Right ventricle myocardium superior (tissue), 1 donor: ENCODE measurements around the gene HAUS7. TPM values are rescaled to one million over a fixed set of nuclear protein-coding genes. Genes with fewer than 3 reads are reported as not detected.
A peak's percentile ranks its signal among the peaks of the same experiment; 100 is the strongest.

Source experiments
- ATAC-seq: fragments of 200-7000 bp; cut with Tn5 transposase; one replicate; pipeline ENCODE4 v1.9.1; 2020; ENCODE audit warnings: mild to moderate bottlenecking; ENCODE audit not compliant: poor library complexity
- DNase-seq: peaks from one replicate; pipeline ENCODE4 v3.0.0-alpha.2; 2020
- intact Hi-C: fragments of 100-400 bp; cut with DNase I; formaldehyde crosslinking; loops from one replicate; pipeline ENCODE4 v1.11.2; 2022
- total RNA-seq: library from RNA; stranded (reverse); fragmentation: NEBNext Ultra II Directional; extraction: Animal tissue kit (Norgen Biotek cat#: 25700); gene quantifications from one replicate; pipeline ENCODE4 v1.2.1, GENCODE V29; 2021
- donor health status: DM: no; HTN: yes; CAD: no; lungs with severe emphysema.

The HAUS7 gene
- total RNA-seq, 1 donor from 2014 or later, result 18.6 TPM

DNA sequence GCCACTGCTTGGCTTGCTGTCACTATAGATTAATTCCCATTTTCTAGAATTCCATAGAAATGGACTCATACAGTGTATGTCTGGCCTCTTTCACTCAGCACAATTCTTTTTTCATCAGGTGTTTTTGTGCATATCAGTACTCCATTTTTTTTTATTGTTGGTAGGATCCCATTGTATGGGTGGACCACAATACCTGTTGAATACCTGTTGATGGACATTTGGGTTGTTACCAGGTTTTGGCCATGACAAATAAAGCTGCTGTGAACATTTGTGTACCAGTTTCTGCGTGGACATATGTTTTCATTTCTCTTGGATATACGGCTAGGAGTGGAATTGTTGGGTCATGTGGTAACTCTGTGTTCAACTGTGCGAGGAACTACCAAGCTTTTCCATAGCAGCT, 44.2 kb downstream of the HAUS7 start:
- intact Hi-C loops, result no loop called here
- DNase-seq (no peak), ATAC-seq (no peak)

DNA sequence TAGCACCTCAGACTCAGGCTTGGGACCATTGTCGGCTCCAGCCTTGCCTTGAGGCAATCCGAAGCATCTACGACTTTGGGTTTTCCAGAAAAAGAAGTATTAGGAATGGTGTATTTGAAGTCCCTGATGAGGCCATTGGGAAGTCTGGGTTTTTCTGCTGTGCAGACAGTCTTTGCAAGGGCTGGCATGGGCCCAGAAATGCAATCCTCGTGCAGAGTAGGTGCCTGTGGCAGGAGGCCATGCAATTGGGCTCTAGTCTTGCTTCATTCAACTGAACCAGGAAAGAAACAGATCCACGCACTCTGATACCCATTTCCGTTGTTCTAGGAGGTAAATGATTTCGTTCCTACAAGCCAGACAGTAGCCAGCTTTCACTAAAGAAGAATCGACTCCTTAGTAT, 46.7 kb downstream of the HAUS7 start:
- ATAC-seq (peak; percentile 71), DNase-seq (peak; percentile 66)
- intact Hi-C loops, result no loop called here

DNA sequence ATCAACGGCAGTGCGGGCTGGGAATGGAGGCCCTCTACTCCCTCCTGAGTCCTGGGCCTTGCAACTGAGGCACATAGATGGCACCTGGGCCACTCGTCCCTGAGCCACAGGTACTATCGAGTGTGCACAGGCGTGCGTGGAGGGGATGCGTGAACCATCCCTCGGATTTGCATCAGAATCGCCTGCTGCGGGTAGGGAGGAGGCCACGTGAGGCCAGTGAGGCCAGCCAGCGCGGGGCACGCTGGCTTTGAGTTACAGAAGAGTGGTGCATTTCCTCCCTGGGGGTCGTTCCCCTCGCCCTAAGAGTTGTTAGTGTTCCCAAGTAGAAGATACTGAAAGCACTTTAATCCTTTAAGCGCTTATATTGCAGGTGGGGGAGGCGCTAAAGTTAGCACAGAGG, 48.5 kb downstream of the HAUS7 start:
- no peak for DNase-seq
- intact Hi-C loops, result no loop called here
- ATAC-seq, result no peak

DNA sequence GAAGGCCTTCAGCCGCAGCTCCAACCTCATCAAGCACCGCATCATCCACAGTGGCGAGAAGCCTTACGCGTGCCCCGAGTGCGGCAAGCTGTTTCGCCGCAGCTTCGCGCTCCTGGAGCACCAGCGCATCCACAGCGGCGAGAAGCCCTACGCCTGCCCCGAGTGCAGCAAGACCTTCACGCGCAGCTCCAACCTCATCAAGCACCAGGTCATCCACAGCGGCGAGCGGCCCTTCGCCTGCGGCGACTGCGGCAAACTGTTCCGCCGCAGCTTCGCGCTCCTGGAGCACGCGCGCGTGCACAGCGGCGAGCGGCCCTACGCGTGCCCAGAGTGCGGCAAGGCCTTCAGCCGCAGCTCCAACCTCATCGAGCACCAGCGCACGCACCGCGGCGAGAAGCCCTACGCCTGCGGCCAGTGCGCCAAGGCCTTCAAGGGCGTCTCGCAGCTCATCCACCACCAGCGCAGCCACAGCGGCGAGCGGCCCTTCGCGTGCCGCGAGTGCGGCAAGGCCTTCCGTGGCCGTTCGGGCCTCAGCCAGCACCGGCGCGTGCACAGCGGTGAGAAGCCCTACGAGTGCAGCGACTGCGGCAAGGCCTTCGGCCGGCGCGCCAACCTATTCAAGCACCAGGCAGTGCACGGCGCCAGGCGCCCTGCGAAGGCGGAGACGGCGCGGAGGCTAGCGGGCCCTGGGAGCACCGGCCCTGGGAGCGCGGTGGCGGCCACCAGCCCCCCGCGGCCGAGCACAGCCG, 49.4 kb downstream of the HAUS7 start:
- no peak for ATAC-seq
- DNase-seq, result no peak
- intact Hi-C loops, result no loop called here

DNA sequence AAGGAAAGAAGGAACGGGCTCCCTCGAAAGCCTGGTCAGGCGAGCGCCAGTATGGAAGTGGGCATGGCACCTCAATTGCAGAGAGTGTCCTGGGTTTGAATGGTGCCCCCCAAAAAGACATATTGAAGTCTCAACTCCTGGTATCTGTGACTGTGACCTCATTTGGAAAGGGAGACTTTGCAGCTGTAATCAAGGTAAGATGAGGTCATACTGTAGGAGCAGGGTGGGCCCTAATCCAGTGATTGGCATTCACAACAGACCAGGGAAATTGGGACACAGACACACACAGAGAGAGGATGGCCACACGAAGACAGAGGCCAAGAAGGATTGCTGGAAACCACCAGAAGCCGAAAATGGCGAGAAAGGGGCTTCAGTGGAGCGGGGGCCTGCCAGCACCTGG, 52.7 kb downstream of the HAUS7 start:
- DNase-seq (no peak), ATAC-seq (no peak)
- intact Hi-C loops, result no loop called here

DNA sequence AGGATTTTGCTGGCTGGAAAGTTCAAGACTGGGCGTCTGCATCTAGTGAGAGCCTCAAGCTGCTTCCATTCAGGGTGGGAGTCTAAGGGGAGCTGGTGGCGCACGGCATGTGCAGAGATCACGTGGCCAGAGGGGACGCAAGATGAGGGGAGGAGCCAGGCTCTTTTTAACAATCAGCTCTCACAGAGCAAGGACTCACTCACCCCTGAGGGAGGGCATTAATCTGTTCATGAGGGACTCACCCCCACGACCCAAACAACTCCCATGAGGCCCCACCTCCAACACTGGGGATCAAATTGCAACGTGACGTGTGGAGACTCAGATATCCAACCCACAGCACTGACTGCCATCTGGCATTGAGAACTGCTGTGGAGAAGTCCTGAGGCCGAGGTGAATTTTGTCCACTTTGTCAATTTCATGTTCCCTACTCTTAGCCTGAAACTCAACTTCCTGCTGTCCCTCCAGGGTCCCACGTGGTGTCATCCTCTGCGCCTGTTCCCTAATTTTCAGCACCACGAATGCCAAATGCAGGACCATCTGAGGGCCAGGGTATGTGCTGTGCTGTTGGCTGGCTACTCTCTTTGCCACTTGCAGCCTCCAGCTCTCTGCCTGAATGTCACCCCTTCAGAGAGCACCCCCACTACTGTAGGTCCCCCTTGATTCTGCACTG, 53.5 kb downstream of the HAUS7 start:
- no peak for DNase-seq
- intact Hi-C loops, result no loop called here
- ATAC-seq, result peak; percentile 13

DNA sequence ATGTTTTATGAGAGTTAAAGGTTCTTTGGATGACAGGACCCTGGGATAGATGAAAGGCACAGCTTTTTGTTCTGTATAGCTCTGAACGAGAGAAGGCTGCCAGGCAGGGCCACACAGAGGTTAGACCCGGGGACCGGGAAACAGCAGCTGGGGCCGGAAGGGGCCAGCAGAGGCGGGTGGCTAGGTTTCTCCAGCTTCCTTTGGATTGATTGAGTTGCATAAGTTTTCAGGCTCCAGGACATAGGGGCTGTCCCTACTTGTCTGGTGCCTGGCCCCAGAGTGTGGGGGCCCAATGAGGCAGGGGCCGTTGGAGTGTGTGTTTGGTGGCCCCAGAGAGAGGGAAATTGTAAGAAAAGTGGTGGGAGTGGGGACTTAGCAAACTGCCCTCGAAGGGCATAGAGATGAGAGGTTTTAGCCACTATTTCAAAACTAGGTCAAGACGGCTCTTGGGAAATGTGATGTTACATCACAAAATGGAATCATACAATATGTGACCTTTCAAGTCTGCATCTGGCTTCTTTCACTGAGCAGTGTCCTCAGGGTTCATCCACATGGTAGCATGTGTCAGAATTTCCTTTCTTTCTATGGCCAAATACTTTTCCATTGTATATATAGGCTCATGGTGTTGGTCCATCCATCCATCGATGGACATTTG, 55.4 kb downstream of the HAUS7 start:
- ATAC-seq, result peak; percentile 62
- no peak for DNase-seq
- intact Hi-C loops, result no loop called here

DNA sequence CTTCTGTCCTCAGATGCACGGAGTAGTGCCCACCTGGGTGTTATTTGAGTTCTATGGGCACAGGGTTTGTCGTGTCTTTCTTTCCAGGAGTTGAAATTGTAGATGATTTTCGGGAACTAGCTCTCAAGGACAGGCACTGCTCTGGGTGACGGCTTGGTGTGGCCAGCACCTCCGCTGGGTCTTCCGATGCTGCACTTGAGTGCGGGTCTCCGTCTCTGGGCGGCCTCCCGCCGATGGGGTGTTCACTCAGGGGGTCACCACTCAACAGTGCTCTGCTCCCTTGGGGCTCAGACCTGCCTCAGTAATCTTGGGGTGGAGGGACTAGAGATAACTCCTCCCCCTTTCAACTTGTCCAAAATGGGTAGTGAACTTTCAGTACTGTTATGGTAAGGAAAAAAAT, 56.6 kb downstream of the HAUS7 start:
- ATAC-seq, result no peak
- DNase-seq, result no peak
- intact Hi-C loops, result no loop called here

DNA sequence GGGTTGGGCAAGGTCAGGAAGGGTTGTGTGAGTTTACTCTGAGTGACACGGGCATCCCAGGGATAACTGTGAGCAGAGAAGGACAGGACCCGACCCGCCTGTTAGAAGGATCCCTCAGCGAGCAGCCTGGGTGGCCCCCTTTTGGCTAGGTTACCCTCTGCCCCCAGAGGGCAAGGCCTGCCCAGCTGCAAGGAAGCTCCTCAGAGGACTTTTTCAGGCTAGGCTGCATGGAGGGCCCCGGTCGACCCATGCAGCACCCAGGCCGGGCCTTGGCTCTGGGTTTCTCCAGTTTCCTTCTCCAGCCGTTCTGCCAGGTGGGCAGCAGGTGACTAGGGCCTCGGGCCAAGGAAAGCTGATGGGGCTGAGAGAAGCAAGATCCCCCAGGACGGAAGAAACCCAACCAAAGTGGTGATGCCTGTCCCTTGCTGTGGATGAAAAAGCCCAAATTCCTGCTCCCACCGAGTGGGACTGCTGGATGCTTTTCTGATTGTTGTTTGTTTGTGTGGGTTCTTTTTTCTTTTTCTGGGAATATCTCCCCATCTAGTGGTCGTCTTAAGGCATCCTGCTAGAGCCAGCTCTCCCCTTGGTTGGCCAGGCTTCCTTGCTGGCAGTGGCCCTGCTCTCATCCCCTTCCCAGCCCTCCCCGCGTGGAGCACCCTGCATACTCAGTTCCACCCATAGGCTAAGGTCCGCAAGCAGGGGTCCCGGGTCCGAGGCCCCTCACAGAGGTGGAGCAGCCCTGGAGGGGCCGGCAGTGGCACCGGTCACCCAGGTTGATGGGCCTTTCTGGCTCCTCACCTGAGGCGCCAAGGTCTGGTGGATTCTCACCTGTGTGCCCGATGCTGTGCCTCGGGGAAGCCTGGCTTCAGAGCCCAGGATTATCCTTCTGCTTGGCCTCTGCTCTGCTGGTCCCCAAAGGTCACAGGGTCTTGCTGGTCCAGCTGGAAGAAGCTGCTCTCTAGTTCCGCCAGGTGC, 57.3 kb downstream of the HAUS7 start:
- DNase-seq (no peak), ATAC-seq (no peak)
- intact Hi-C loops, result no loop called here

DNA sequence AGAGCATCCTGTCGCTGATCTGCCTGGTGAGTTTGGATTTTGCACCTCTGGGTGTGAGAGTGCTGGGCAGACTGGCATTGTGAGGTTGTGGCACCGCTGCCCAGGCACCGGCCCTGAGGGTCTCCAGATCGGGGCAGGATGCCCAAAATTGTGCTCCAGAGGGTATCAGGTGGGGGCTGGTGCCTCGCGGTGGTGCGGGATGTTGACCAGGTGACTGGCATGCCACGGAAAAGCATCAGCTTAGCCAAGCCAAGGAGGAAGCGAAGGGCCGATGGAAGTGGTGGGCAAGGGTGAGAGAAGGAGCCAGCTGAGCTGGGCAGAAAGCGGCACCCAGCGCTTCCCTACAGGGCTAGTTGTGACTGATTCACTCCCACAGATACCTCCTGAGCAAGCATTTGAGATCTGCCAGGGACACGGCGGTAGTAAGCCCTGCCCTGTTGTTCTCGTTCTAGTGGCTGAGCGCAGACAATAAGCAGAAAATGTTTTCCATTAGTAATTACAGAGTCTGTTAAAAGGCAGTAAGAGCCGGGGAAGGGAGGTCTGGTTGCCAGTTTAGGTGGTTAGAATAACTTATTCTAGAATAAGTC, 58.3 kb downstream of the HAUS7 start:
- DNase-seq (no peak), ATAC-seq (no peak)
- intact Hi-C loops, result no loop called here

DNA sequence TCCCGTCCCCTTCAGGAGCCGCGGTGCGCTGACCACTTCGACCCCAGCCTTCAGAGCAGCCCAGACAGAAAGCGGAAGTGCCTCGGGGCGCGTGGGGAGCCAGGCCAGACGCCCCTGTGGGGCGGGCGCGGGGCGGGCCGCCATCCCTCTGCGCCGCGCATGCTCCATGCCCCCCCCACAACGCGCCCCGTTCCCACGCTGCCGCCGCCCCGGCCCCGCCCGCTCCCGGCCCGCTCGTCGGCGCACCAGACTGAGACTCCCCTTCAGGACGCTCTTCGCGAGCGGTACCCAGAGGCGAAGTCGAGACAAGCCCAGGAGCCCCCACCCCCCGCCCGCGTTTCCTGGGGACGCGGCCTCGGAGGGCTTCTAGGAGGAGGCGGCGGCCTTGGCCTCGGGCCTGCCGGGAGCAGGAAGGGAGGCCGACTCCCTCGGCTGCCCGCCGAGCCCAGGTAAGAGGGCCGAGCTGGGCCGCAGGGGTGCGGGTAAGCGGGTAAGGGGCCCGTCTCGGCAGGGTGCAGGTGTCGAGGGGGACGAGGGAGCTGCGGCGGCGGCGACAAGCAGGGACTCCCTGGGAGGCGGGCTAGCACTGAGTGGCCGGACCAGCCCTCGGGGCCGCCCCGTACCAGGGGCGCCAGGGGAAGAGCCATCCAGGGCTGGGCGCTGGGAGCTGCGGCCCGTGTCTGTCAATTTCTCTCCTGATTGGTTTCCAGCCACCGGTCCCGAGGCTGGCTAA, 59.0 kb downstream of the HAUS7 start, which contains the start of gene ZFP92:
Gene ZFP92 (plus strand): TSS at position 218 of the 733 bp plus-strand sequence. CDS start 6,851 bp downstream, outside the sequence.
- ATAC-seq (peak; percentile 82), DNase-seq (peak; percentile 54)
- intact Hi-C loops, result no loop called here

DNA sequence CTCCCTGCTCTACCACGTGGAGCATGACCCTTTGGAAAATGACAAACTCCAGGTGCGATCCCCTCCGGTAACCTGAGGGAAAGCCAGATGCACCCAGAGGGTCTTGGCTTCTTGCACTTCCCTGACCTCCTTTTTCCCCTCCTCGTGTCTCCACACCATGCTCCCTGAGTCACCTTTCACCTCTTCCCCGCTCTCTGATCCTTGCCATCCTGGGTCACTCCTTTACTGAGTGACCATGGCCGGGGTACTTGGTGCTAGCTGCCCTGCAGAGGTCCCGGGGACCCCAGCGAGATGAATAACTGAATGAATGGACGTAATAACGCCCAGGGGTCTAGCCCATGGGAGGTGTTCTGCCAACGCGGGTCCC, 59.5 kb downstream of the HAUS7 start:
- DNase-seq (no peak), ATAC-seq (no peak)
- intact Hi-C loops, result no loop called here

DNA sequence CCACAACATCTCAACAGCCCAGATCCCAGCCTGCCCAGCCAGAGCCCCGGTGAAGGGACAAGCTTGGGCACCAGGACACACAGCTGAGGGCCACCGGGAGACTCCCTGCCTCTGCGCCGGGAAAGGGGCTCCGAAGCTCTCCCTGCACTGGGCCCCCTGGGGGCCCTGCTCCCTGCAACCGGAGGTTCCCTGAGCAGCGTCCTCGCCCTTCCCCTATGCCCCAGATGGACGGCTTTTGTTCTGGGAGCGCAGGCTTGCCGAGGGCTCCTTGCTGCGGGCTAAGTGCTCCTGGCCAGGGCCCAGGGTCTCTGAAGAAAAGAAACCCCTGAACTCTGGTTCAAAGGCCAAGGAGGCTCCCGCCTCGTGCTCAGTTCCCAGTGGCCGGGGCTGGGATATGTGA, 60.0 kb downstream of the HAUS7 start:
- ATAC-seq, result no peak
- no peak for DNase-seq
- intact Hi-C loops, result no loop called here

DNA sequence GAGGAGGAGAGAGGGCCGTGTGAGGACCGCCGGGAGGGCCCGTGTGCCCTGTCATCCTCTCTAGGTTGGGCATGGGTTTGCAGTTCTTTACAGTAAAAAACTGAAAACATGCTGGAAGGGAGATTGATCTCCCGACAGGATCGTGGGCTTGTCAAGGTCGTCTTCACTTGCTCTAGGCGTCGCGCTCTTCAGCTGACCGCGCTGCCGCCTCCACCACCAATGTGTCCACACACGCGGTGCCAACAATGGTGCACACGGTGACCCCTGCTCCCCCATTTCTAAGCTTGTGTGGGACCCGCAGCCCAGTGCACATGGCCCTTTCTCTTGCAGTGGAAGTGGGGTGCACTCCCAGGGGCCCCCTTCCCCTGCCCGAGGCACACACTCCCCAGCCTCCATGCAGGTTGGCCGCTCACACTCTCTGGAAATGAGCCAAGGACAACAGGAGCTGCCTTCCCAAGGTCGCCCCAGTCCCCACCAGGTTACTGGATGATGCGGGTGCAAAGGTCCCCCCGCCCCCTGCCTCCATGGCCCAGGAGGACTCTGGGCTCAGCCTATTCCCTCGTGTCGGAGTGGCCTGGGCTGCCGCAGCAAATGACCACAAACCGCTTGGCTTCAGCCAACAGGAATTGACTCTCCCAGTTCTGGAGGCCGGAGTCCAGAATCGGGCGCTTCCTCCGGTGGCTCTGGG, 60.8 kb downstream of the HAUS7 start:
- ATAC-seq (no peak), DNase-seq (no peak)
- intact Hi-C loops, result no loop called here

DNA sequence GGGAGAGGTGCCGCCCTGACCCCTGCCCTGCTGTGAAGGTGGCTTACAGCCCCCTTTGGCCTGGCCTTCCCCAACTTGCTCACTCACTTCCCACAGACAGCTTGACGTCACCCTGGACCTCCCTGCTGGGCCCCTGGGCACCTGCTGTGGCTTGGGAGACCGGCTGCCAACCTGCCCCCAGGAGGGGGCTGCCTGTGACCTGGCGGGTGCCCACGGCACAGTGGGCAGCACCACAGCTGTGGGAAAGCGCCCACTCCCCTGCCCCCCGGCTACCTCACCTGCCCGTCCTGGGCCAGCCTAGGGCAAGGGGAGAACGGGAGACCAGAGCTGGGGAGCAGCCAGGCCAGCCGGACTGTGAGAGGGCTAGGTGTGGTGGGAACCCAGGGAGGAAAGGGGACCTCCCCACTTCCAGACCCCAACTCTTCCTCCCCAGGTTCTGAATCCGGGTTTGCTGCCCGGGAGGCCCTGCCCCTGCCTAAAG, 61.5 kb downstream of the HAUS7 start:
- ATAC-seq (no peak), DNase-seq (no peak)
- intact Hi-C loops, result no loop called here

DNA sequence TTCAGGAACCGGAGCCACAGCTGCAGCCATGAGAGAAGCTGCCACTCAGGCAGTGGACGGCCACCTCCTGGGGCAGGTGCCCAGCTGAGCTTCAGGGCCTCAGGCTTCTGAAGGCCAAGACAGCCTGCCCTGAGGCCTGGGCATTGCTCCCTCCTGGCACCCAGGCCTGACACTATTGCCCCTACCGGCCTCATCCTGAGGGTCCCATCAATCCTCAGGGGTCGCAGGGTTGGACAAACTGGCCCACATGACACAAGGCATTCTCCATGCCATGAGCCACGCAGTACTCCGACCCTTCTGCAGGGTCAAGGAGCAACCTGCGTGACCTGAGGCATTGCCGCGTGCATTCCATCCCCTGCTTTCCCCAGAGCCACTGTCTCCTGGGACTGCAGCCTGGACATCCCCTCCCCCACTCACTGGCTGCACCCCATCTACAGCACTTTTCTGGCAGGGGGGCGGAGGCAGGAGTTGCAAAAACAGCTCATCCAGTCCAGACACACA, 62.1 kb downstream of the HAUS7 start:
- DNase-seq, result no peak
- ATAC-seq, result no peak
- intact Hi-C loops, result no loop called here

DNA sequence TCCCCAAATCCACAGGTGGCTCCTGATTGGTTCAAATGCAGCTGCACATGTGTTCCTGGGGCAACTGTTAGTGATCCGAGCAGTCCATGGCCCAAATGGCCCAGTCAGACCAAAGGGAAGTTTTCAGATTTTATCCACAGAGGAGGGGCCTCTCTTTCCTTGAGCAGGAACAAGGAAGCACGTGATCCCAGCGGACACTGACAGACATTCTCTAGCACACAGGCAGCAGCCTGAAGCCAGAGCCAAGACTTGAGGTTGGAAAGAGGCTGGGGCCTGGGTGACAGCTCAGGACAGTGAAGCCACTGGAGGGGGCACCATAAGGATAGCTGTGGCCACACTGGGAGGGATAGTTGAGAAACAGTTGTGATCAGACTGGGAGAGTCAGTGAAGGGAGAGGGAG, 62.6 kb downstream of the HAUS7 start:
- DNase-seq, result no peak
- no peak for ATAC-seq
- intact Hi-C loops, result no loop called here
